ENCODE data around the gene SUN5. TPM values are rescaled to one million over a fixed set of nuclear protein-coding genes. Genes with fewer than 3 reads are reported as not detected.

SUN5 gene
- total RNA-seq, 1 experiment from 2014 or later: not detected

DNA sequence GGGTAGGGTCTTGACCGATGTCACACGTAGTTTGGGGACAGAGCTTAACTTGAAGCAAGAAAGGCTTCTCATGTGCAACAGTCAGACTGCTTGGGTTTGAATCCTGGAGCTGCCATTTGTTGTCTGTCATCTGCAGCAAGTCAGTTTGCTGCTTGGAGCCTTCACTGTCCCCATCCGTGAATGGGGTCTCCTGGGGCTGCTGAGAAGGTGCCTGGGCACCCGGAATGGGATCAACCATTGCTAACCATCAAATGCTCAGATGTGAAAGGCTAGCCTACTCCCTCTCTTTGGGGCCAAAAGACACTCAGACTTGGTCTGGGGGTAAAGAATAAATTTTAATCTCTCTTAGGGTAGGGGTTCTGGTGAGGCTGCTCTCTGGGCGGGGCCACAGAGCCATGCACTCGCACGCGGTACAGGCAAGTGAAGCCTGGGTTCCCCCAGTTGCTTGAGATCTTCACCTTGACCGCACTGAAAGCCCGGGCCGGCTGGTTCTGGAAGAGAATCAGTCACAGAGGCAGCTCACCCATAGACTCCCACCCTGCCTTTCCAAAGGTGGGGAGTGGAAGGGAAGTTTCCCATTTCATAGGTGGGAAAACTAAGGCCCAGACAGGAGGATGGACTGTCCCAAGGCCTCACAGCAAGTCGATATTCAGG lies 20.6 kb downstream of the SUN5 start:
- H3K27ac Mint-ChIP-seq: no peak overlapping the region
- Histone ChIP-seq H3K4me1 (ENCODE audit: insufficient read depth, low read length) (no peaks in the 10 kb centered on the region), H3K23me2 (ENCODE audit: insufficient read length, low read depth, low read length, poor library complexity, severe bottlenecking) (no peaks in the 10 kb centered on the region), H3K14ac (ENCODE audit: insufficient read depth, low read length) (no peak overlapping the region), H3K9me3 (ENCODE audit: control insufficient read depth, low read depth, low read length) (no peaks in the 10 kb centered on the region), H3T11ph (ENCODE audit: low read length) (no peak overlapping the region), H2BK120ac (ENCODE audit: low read depth, low read length, poor library complexity, severe bottlenecking) (no peak overlapping the region), H3K18ac (ENCODE audit: insufficient read length, low read depth, low read length) (no peak overlapping the region), H2AK5ac (ENCODE audit: insufficient read length, low read length) (no peak overlapping the region), H2BK5ac (ENCODE audit: insufficient read length, low read length) (no peak overlapping the region), H2AFZ (ENCODE audit: low read length) (no peak overlapping the region), H3K56ac (ENCODE audit: insufficient read length, low read depth, low read length) (no peak overlapping the region), H3K27me3 (ENCODE audit: insufficient read depth, low read length) (no peaks in the 10 kb centered on the region), H3K79me2 (ENCODE audit: insufficient read depth, low read length) (no peaks in the 10 kb centered on the region), H4K20me1 (ENCODE audit: control insufficient read depth, insufficient read depth, insufficient read length) (no peaks in the 10 kb centered on the region), H3K27ac (ENCODE audit: insufficient read length, low read depth, low read length) (no peak overlapping the region), H2BK20ac (ENCODE audit: low read depth, low read length, poor library complexity, severe bottlenecking) (no peak overlapping the region), H3K9ac (ENCODE audit: extremely low read depth, insufficient read length, low read length) (no peak overlapping the region), H2BK15ac (ENCODE audit: low read depth, low read length) (no peak overlapping the region), H4K8ac (replicated peaks; ENCODE audit: insufficient read length, low read depth, low read length) (no peak overlapping the region), H2BK12ac (ENCODE audit: insufficient read length, low read depth, low read length) (no peak overlapping the region), H4K91ac (ENCODE audit: insufficient read length, low read depth, low read length) (no peak overlapping the region), H3K4me2 (ENCODE audit: insufficient read depth, insufficient read length, low read length) (no peak overlapping the region), H3K79me1 (ENCODE audit: insufficient read depth, low read depth, low read length, poor library complexity, severe bottlenecking) (no peaks in the 10 kb centered on the region), H4K5ac (ENCODE audit: insufficient read length, low read depth, low read length) (no peak overlapping the region), H3K23ac (ENCODE audit: insufficient read length, low read depth, low read length) (no peak overlapping the region), H3K4ac (ENCODE audit: low read depth, low read length) (no peak overlapping the region)
- peaks cover 2% of the 10 kb centered on the region for H3K27me3 Mint-ChIP-seq (ENCODE audit: low read depth)
- H3K4me1 Mint-ChIP-seq: peaks cover 5 to 6% of the 10 kb centered on the region in 2 experiments; a peak in 1 of 4 replicates
- TF ChIP-seq, protein P1, sequence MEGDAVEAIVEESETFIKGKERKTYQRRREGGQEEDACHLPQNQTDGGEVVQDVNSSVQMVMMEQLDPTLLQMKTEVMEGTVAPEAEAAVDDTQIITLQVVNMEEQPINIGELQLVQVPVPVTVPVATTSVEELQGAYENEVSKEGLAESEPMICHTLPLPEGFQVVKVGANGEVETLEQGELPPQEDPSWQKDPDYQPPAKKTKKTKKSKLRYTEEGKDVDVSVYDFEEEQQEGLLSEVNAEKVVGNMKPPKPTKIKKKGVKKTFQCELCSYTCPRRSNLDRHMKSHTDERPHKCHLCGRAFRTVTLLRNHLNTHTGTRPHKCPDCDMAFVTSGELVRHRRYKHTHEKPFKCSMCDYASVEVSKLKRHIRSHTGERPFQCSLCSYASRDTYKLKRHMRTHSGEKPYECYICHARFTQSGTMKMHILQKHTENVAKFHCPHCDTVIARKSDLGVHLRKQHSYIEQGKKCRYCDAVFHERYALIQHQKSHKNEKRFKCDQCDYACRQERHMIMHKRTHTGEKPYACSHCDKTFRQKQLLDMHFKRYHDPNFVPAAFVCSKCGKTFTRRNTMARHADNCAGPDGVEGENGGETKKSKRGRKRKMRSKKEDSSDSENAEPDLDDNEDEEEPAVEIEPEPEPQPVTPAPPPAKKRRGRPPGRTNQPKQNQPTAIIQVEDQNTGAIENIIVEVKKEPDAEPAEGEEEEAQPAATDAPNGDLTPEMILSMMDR (conservative IDR thresholded peaks at IDR 0.05): no peak
- H3K36me3 Mint-ChIP-seq (ENCODE audit: insufficient read depth in 1 of 3, low read depth in 3 of 3): no peaks in the 10 kb centered on the region
- no CpG with 5 or more reads among the region's 12 CpGs for WGBS (ENCODE audit: extremely low coverage, insufficient read length, low lambda C conversion rate)
- DNase-seq: no peak
- H3K4me3 Mint-ChIP-seq: no peak overlapping the region
- H3K9me3 Mint-ChIP-seq: no peaks in the 10 kb centered on the region
